Liver (tissue), 3 donors: Measurements from ENCODE around the gene WNT11.

ENCODE experiments used
- CTCF ChIP-seq: fragments of 150-350 bp; IDR thresholded peaks from 2 replicates; pipeline ENCODE4 v1.5.1; 2017; ENCODE audit warnings: improper control_type of control experiment, low read depth, low read length; ENCODE audit not compliant: missing input control
- EGR1 ChIP-seq, 2 donors: IDR thresholded peaks; 2 replicates each; pipeline ENCODE4 v1.6.1; 2016 to 2018; ENCODE audit warnings: antibody characterized with exemption in 2 of 2, low read depth in 2 of 2
- FOXA1 ChIP-seq: IDR thresholded peaks from 2 replicates; pipeline ENCODE4 v1.6.1; 2016; ENCODE audit warnings: antibody characterized with exemption
- RAD21 ChIP-seq, 2 donors: IDR thresholded peaks; 2 replicates each; pipeline ENCODE4 v1.6.1; 2016; ENCODE audit warnings: antibody characterized with exemption in 2 of 2, mild to moderate bottlenecking in 2 of 2
- REST ChIP-seq: IDR thresholded peaks from 2 replicates; pipeline ENCODE4 v1.6.1; 2016; ENCODE audit warnings: antibody characterized with exemption, mild to moderate bottlenecking
- RXRA ChIP-seq, 2 donors: IDR thresholded peaks; 2 replicates each; pipeline ENCODE4 v1.6.1; 2017 to 2018; ENCODE audit warnings: antibody characterized with exemption in 2 of 2, mild to moderate bottlenecking in 1 of 2
- TF ChIP-seq, protein P1 (sequence below): IDR thresholded peaks from 2 replicates; pipeline ENCODE4 v1.6.1; 2016; ENCODE audit warnings: antibody characterized with exemption
- TF ChIP-seq, protein P2 (sequence below): IDR thresholded peaks from 2 replicates; pipeline ENCODE4 v1.6.1; 2016; ENCODE audit warnings: antibody characterized with exemption
- donor health status: healthy.
- donor health status: healthy.

GRCh38 chr11:76181371-76181770 is 24.9 kb downstream of the WNT11 start:
- TF ChIP-seq FOXA1, result no peak
- TF ChIP-seq CTCF, result no peak
- no peak for TF ChIP-seq RAD21 (IDR thresholded peaks at IDR 0.05)
- TF ChIP-seq EGR1 (IDR thresholded peaks at IDR 0.05; ENCODE audit: low read depth in 2 of 2), result no peak
- TF ChIP-seq REST, result no peak
- no peak for TF ChIP-seq RXRA (IDR thresholded peaks at IDR 0.05)
- TF ChIP-seq, protein P1, sequence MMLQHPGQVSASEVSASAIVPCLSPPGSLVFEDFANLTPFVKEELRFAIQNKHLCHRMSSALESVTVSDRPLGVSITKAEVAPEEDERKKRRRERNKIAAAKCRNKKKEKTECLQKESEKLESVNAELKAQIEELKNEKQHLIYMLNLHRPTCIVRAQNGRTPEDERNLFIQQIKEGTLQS, result no peak
- TF ChIP-seq, protein P2, sequence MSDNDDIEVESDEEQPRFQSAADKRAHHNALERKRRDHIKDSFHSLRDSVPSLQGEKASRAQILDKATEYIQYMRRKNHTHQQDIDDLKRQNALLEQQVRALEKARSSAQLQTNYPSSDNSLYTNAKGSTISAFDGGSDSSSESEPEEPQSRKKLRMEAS, result no peak
